Erythroblast (primary cell): ENCODE measurements around the gene UBE2E2.

ENCODE experiments used
- GATA1 ChIP-seq: IDR thresholded peaks from 2 replicates; pipeline ENCODE4 v1.6.1; 2011; ENCODE audit warnings: low read depth, mild to moderate bottlenecking, control low read depth, low read length, moderate library complexity
- POLR2A ChIP-seq: IDR thresholded peaks from 2 replicates; pipeline ENCODE4 v1.6.1; 2011; ENCODE audit warnings: mild to moderate bottlenecking, low read length

- TF ChIP-seq POLR2A (no peak), GATA1 (no peak)
Measured at GRCh38 chr3:23153436-23153835, 49.7 kb upstream of the UBE2E2 start.
